ENCODE data around the gene PRDM5. TPM values are rescaled to one million over a fixed set of nuclear protein-coding genes. Genes with fewer than 3 reads are reported as not detected.

Gene PRDM5
- total RNA-seq, 2 donors from 2014 or later: 9.2 to 9.3 TPM

- Histone ChIP-seq H3K9ac (ENCODE audit: low read depth in 2 of 2, low read length in 2 of 2) (no peak overlapping the region), H3K4me3 (no peak overlapping the region), H3K36me3 (no peaks in the 10 kb centered on the region), H3K27me3 (no peaks in the 10 kb centered on the region), H3K27ac (peak overlapping the region; percentile 11), H3K4me1 (no peaks in the 10 kb centered on the region), H3K9me3 (no peaks in the 10 kb centered on the region)
- intact Hi-C loops (cut with DNase I): no loop called here
- TF ChIP-seq CTCF (IDR thresholded peaks at IDR 0.05): no peak
- peak; percentile 41 for DNase-seq
Measured at GRCh38 chr4:120960656-120961267, 38.2 kb upstream of the PRDM5 start.

GRCh38 chr4:120948382-120948781, 25.9 kb upstream of the PRDM5 start:
- peak; percentile 23 for DNase-seq
- no peaks in the 10 kb centered on the region for H3K36me3 ChIP-seq
- no peaks in the 10 kb centered on the region for H3K4me1 ChIP-seq
- TF ChIP-seq CTCF (IDR thresholded peaks at IDR 0.05): no peak
- H3K9ac ChIP-seq (ENCODE audit: low read depth in 2 of 2, low read length in 2 of 2): no peak overlapping the region
- intact Hi-C loops (cut with DNase I): no loop called here
- H3K9me3 ChIP-seq: no peaks in the 10 kb centered on the region
- H3K27ac ChIP-seq: no peak overlapping the region
- H3K4me3 ChIP-seq: no peak overlapping the region
- H3K27me3 ChIP-seq: no peaks in the 10 kb centered on the region

GRCh38 chr4:120942776-120943175, 20.2 kb upstream of the PRDM5 start:
- H3K27ac ChIP-seq: no peak overlapping the region
- H3K4me1 ChIP-seq: no peaks in the 10 kb centered on the region
- no peak for TF ChIP-seq CTCF (IDR thresholded peaks at IDR 0.05)
- no peak overlapping the region for H3K4me3 ChIP-seq
- intact Hi-C loops (cut with DNase I): no loop called here
- no peaks in the 10 kb centered on the region for H3K36me3 ChIP-seq
- DNase-seq: no peak
- H3K27me3 ChIP-seq: no peaks in the 10 kb centered on the region
- H3K9ac ChIP-seq (ENCODE audit: low read depth in 2 of 2, low read length in 2 of 2): no peak overlapping the region
- no peaks in the 10 kb centered on the region for H3K9me3 ChIP-seq

- no peaks in the 10 kb centered on the region for H3K36me3 ChIP-seq
- H3K27me3 ChIP-seq: no peaks in the 10 kb centered on the region
- intact Hi-C loops (cut with DNase I): no loop called here
- H3K27ac ChIP-seq: no peak overlapping the region
- H3K4me1 ChIP-seq: no peaks in the 10 kb centered on the region
- no peak for DNase-seq
- H3K9me3 ChIP-seq: no peaks in the 10 kb centered on the region
- no peak overlapping the region for H3K9ac ChIP-seq (ENCODE audit: low read depth in 2 of 2, low read length in 2 of 2)
- H3K4me3 ChIP-seq: no peak overlapping the region
- TF ChIP-seq CTCF (IDR thresholded peaks at IDR 0.05): no peak
Measured at GRCh38 chr4:120940547-120940946, 18.0 kb upstream of the PRDM5 start.

GRCh38 chr4:120939693-120940092, 17.2 kb upstream of the PRDM5 start:
- no peak for DNase-seq
- no peaks in the 10 kb centered on the region for H3K4me1 ChIP-seq
- H3K4me3 ChIP-seq: no peak overlapping the region
- no peak for TF ChIP-seq CTCF (IDR thresholded peaks at IDR 0.05)
- H3K9me3 ChIP-seq: no peaks in the 10 kb centered on the region
- no peaks in the 10 kb centered on the region for H3K27me3 ChIP-seq
- intact Hi-C loops (cut with DNase I): no loop called here
- H3K36me3 ChIP-seq: no peaks in the 10 kb centered on the region
- H3K9ac ChIP-seq (ENCODE audit: low read depth in 2 of 2, low read length in 2 of 2): no peak overlapping the region
- H3K27ac ChIP-seq: no peak overlapping the region
